ENCODE measurements around the gene TTLL11. TPM values are rescaled to one million over a fixed set of nuclear protein-coding genes. Genes with fewer than 3 reads are reported as not detected.

Gene TTLL11
- polyA plus RNA-seq, 1 donor from 2014 or later, result 8.0 TPM

DNA sequence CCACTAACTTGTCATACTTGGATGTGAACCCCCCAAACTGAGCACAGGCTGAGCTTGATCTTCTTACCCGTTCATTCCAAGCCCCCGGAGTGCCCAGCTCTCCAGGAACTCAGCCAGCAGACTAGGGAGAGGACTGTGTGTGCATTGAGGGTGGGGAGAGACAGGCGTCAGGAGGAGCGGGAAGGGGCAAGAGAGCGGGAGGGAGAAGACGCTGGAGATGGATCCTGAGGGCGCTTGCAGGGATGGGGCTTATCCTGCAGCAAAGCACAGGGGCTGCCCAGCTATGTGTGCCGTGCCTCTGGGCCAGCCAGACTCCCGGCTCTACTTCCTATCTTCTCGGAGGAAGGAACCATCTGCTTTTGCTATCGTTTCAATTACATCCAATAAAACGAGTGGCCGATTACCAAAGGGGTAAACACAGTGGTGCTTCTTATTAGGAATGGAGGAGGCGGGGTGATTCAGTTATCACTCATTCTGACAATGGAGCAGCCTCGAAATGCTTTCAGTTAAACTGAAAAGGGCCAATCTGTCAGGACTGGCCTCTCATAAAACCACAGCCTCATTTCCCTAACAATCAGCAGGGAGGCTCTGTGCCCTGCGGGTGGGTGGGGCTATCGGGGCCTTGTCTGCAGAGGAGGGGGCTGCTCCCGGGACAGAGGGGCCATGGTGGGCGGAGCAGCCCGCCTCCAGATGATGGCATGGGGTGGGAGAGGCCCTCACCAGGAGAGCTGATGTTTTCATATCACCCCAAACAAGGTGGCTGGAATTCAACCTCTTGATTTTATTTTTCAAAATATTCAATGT lies 273.5 kb downstream of the TTLL11 start:
- Histone ChIP-seq H3K9ac (ENCODE audit: low read length) (no peak overlapping the region), H2AFZ (ENCODE audit: low read depth, low read length) (no peak overlapping the region), H3K4me3 (ENCODE audit: low read length) (no peak overlapping the region)

DNA sequence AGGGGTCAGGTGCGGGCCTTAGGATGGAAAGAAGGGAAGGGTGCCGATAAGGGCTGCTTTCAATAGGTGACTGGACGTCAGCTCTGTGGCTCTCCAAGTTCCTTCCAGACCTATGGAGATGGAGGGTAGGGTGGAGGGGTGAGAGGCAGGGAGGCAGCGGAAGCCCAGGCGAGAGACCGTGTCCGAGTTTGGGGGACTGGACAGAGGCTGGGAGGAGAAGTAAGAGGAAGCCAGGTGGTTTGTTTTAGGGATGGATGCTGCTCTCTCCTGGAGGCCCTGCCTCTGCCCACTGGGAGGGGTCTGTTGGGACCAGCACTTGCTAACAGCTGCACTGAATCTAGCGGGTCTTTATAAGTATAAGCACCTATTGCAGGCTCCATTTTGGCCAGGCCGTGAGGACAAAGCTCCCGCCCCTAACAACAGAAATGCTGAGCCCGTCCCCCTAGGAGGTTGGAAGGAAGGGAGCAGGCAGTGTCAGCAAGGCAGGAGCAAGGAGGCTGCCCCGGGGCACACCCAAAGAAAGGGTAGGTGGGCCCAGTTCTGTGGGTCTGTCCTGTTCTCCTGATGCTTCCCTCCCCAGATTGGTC lies 274.2 kb downstream of the TTLL11 start:
- no peaks in the 10 kb centered on the region for H3F3A ChIP-seq (ENCODE audit: insufficient read depth, low read length, poor library complexity, severe bottlenecking)
- TF ChIP-seq TAF1 (IDR thresholded peaks at IDR 0.05; ENCODE audit: low read depth) (no peak), RAD21 (conservative IDR thresholded peaks at IDR 0.05) (no peak), SMC3 (conservative IDR thresholded peaks at IDR 0.05; ENCODE audit: poor library complexity) (no peak), EP300 (conservative IDR thresholded peaks at IDR 0.05; ENCODE audit: poor library complexity, severe bottlenecking) (no peak), EZH2 (IDR thresholded peaks at IDR 0.05; ENCODE audit: borderline replicate concordance, insufficient read depth, low read length, poor library complexity, severe bottlenecking) (no peak), MXI1 (conservative IDR thresholded peaks at IDR 0.05; ENCODE audit: poor library complexity, severe bottlenecking) (no peak)
- TF ChIP-seq, protein P1, sequence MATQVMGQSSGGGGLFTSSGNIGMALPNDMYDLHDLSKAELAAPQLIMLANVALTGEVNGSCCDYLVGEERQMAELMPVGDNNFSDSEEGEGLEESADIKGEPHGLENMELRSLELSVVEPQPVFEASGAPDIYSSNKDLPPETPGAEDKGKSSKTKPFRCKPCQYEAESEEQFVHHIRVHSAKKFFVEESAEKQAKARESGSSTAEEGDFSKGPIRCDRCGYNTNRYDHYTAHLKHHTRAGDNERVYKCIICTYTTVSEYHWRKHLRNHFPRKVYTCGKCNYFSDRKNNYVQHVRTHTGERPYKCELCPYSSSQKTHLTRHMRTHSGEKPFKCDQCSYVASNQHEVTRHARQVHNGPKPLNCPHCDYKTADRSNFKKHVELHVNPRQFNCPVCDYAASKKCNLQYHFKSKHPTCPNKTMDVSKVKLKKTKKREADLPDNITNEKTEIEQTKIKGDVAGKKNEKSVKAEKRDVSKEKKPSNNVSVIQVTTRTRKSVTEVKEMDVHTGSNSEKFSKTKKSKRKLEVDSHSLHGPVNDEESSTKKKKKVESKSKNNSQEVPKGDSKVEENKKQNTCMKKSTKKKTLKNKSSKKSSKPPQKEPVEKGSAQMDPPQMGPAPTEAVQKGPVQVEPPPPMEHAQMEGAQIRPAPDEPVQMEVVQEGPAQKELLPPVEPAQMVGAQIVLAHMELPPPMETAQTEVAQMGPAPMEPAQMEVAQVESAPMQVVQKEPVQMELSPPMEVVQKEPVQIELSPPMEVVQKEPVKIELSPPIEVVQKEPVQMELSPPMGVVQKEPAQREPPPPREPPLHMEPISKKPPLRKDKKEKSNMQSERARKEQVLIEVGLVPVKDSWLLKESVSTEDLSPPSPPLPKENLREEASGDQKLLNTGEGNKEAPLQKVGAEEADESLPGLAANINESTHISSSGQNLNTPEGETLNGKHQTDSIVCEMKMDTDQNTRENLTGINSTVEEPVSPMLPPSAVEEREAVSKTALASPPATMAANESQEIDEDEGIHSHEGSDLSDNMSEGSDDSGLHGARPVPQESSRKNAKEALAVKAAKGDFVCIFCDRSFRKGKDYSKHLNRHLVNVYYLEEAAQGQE (IDR thresholded peaks at IDR 0.05; ENCODE audit: borderline replicate concordance), result no peak
- TF ChIP-seq, protein P2, sequence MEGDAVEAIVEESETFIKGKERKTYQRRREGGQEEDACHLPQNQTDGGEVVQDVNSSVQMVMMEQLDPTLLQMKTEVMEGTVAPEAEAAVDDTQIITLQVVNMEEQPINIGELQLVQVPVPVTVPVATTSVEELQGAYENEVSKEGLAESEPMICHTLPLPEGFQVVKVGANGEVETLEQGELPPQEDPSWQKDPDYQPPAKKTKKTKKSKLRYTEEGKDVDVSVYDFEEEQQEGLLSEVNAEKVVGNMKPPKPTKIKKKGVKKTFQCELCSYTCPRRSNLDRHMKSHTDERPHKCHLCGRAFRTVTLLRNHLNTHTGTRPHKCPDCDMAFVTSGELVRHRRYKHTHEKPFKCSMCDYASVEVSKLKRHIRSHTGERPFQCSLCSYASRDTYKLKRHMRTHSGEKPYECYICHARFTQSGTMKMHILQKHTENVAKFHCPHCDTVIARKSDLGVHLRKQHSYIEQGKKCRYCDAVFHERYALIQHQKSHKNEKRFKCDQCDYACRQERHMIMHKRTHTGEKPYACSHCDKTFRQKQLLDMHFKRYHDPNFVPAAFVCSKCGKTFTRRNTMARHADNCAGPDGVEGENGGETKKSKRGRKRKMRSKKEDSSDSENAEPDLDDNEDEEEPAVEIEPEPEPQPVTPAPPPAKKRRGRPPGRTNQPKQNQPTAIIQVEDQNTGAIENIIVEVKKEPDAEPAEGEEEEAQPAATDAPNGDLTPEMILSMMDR (IDR thresholded peaks at IDR 0.05; ENCODE audit: poor library complexity, severe bottlenecking), result no peak

More for the DNA sequence above, 273.5 kb downstream of the TTLL11 start:
- Histone ChIP-seq H3F3A (ENCODE audit: insufficient read depth, low read length, poor library complexity, severe bottlenecking) (no peaks in the 10 kb centered on the region), H3K27ac (ENCODE audit: low read length) (no peak overlapping the region), H3K27me3 (ENCODE audit: insufficient read depth, low read depth, low read length) (no peaks in the 10 kb centered on the region), H4K20me1 (ENCODE audit: insufficient read depth) (no peaks in the 10 kb centered on the region), H3K9me3 (ENCODE audit: low read length) (no peaks in the 10 kb centered on the region), H3K79me2 (replicated peaks; ENCODE audit: insufficient read depth, low read length) (no peaks in the 10 kb centered on the region), H3K9me2 (ENCODE audit: insufficient read depth, low read length) (no peaks in the 10 kb centered on the region), H3K4me2 (ENCODE audit: low read length) (no peak overlapping the region), H3K36me3 (ENCODE audit: insufficient read depth, low read length) (no peaks in the 10 kb centered on the region)
- TF ChIP-seq POLR2AphosphoS5 (IDR thresholded peaks at IDR 0.05) (no peak), MXI1 (conservative IDR thresholded peaks at IDR 0.05; ENCODE audit: poor library complexity, severe bottlenecking) (no peak), SMC3 (conservative IDR thresholded peaks at IDR 0.05; ENCODE audit: poor library complexity) (no peak), RAD21 (conservative IDR thresholded peaks at IDR 0.05) (no peak), TAF1 (IDR thresholded peaks at IDR 0.05; ENCODE audit: low read depth) (no peak), EP300 (conservative IDR thresholded peaks at IDR 0.05; ENCODE audit: poor library complexity, severe bottlenecking) (no peak), EZH2 (IDR thresholded peaks at IDR 0.05; ENCODE audit: borderline replicate concordance, insufficient read depth, low read length, poor library complexity, severe bottlenecking) (no peak)
- TF ChIP-seq, protein P1 (IDR thresholded peaks at IDR 0.05; ENCODE audit: borderline replicate concordance), result no peak
- TF ChIP-seq, protein P2 (IDR thresholded peaks at IDR 0.05; ENCODE audit: poor library complexity, severe bottlenecking), result no peak

More for the DNA sequence above, 274.2 kb downstream of the TTLL11 start:
- H3K27ac ChIP-seq (ENCODE audit: low read length), result no peak overlapping the region
- no peaks in the 10 kb centered on the region for H3K9me2 ChIP-seq (ENCODE audit: insufficient read depth, low read length)
- H3K4me2 ChIP-seq (ENCODE audit: low read length), result no peak overlapping the region
- no peak overlapping the region for H2AFZ ChIP-seq (ENCODE audit: low read depth, low read length)
- no peaks in the 10 kb centered on the region for H3K27me3 ChIP-seq (ENCODE audit: insufficient read depth, low read depth, low read length)
- no peaks in the 10 kb centered on the region for H3K79me2 ChIP-seq (replicated peaks; ENCODE audit: insufficient read depth, low read length)
- H3K4me3 ChIP-seq (ENCODE audit: low read length), result no peak overlapping the region
- no peaks in the 10 kb centered on the region for H3K36me3 ChIP-seq (ENCODE audit: insufficient read depth, low read length)
- H3K9me3 ChIP-seq (ENCODE audit: low read length), result no peaks in the 10 kb centered on the region
- H4K20me1 ChIP-seq (ENCODE audit: insufficient read depth), result no peaks in the 10 kb centered on the region
- H3K9ac ChIP-seq (ENCODE audit: low read length), result no peak overlapping the region
